Testis (tissue), 2 donors: ENCODE measurements around the gene ZNF33A.

Source experiments
- POLR2A ChIP-seq: fragments of 450-650 bp; IDR thresholded peaks from one replicate; pipeline ENCODE4 v1.6.1; 2017; ENCODE audit warnings: antibody characterized with exemption, mild to moderate bottlenecking, moderate library complexity
- TF ChIP-seq, protein P1 (sequence below), 3 experiments: fragments of 450-650 bp in 2 of 3; fragments of 200-600 bp in 1 of 3; sonication (generic) in 1 of 3; IDR thresholded peaks; one replicate each; pipeline ENCODE4 v1.5.1; 2016 to 2019; ENCODE audit warnings: antibody characterized with exemption in 3 of 3, mild to moderate bottlenecking in 2 of 3, moderate library complexity in 1 of 3

DNA sequence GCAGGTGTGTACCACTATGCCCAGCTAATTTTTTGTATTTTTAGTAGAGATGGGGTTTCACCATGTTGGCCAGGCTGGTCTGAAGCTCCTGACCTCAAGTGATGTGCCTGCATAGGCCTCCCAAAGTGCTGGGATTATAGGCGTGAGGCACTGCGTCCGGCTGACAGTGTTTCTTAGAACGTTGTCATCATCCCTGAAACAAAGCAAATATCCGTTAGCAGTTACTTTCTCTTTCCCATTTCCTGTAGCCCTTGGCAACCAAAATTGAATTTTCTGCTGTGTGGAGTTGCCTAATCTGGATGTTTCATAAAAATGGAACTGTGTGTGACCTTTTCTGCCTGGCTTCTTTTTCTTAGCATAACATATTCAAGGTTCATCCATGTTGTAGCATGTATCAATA lies 22.4 kb downstream of the ZNF33A start:
- TF ChIP-seq, protein P1, sequence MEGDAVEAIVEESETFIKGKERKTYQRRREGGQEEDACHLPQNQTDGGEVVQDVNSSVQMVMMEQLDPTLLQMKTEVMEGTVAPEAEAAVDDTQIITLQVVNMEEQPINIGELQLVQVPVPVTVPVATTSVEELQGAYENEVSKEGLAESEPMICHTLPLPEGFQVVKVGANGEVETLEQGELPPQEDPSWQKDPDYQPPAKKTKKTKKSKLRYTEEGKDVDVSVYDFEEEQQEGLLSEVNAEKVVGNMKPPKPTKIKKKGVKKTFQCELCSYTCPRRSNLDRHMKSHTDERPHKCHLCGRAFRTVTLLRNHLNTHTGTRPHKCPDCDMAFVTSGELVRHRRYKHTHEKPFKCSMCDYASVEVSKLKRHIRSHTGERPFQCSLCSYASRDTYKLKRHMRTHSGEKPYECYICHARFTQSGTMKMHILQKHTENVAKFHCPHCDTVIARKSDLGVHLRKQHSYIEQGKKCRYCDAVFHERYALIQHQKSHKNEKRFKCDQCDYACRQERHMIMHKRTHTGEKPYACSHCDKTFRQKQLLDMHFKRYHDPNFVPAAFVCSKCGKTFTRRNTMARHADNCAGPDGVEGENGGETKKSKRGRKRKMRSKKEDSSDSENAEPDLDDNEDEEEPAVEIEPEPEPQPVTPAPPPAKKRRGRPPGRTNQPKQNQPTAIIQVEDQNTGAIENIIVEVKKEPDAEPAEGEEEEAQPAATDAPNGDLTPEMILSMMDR (IDR thresholded peaks at IDR 0.05) = no peak
- TF ChIP-seq POLR2A = no peak
